Pancreas (tissue), 10 donors: ENCODE measurements around the gene MGAT5B. TPM values are rescaled to one million over a fixed set of nuclear protein-coding genes. Genes with fewer than 3 reads are reported as not detected.

Source experiments
- ATAC-seq, 4 donors: fragments of 200-7000 bp; cut with Tn5 transposase; one replicate each; pipeline versions ENCODE4 v1.8.0 to v1.9.1; 2020; ENCODE audit warnings: mild to moderate bottlenecking in 4 of 4, moderate library complexity in 4 of 4
- DNase-seq, 6 donors: peaks; one replicate each; pipeline ENCODE4 v3.0.0-alpha.2; 2020
- FAIRE-seq: peaks from 2 replicates; lab custom pipeline; 2012; peaks lifted over from hg19 to GRCh38; lab: Jason Lieb, UNC
- H3K27ac ChIP-seq, 4 donors: fragments of 200-600 bp; sonication (generic); 1 replicate in 3 of 4; 2 replicates in 1 of 4; pipeline versions ENCODE4 v1.5.0 to v1.8.0; 2020
- H3K27me3 ChIP-seq, 4 donors: fragments of 200-600 bp; one replicate each; pipeline ENCODE4 v1.8.0; 2021
- H3K36me3 ChIP-seq, 3 donors: fragments of 200-600 bp; sonication (generic) in 1 of 3; one replicate each; pipeline versions ENCODE4 v1.5.0 to v1.8.0; 2020 to 2021
- H3K4me1 ChIP-seq, 3 donors: fragments of 200-600 bp; one replicate each; pipeline ENCODE4 v1.8.0; 2021
- H3K4me3 ChIP-seq, 4 donors: fragments of 200-600 bp; sonication (generic) in 2 of 4; one replicate each; pipeline versions ENCODE4 v1.5.0 to v1.8.0; 2020 to 2021
- H3K9me3 ChIP-seq, 4 donors: fragments of 200-600 bp; one replicate each; pipeline ENCODE4 v1.8.0; 2021
- WGBS, 2 donors: extraction: QIAGEN DNeasy Blood & Tissue Kit; methylation state at CpG; one replicate each; pipeline ENCODE4 v1.1.7; 2013; 5-methylcytosine and 5-hydroxymethylcytosine counted together
- intact Hi-C, 3 donors: fragments of 100-400 bp; cut with DNase I; formaldehyde crosslinking; loops; one replicate each; pipeline versions ENCODE4 v1.11.1 to v1.14.2; 2022
- polyA plus RNA-seq, 2 donors: library from polyadenylated mRNA; stranded (reverse); fragments of 200-250 nt; gene quantifications; one replicate each; pipeline ENCODE4 v1.2.3, GENCODE V29; 2013
- total RNA-seq, 6 donors: library from RNA; stranded (reverse); fragmentation: NEBNext Ultra II Directional in 4 of 6; extraction: Animal tissue kit (Norgen Biotek cat#: 25700) in 4 of 6; gene quantifications; one replicate each; pipeline versions ENCODE4 v1.2.1 to v1.2.4, GENCODE V29; 2021 to 2023
- TF ChIP-seq, protein P1 (sequence below), 4 donors: fragments of 200-600 bp; sonication (generic) in 3 of 4; IDR thresholded peaks; one replicate each; pipeline versions ENCODE4 v1.5.0 to v1.8.0; 2021; ENCODE audit warnings: antibody characterized with exemption in 4 of 4
- donor health status: healthy with polysubstance abuse.
- donor health status: DM: no; HTN: no; CAD: no; lungs with moderate emphysema.
- donor health status: DM: no; HTN: no; CAD: no.
- donor health status: control.
- donor health status: control.
- donor health status: Bipolar disorder and iron deficiency.
- donor health status: DM: yes; HTN: yes; CAD: no.
- donor health status: DM: no; HTN: no; CAD: no.
- donor health status: DM: no; HTN: no; CAD: no.
- donor health status: DM: yes; HTN: yes; CAD: no.

MGAT5B gene
- total and polyA plus RNA-seq, 8 donors = 0.21 to 1.2 (median 0.25) TPM; not detected in 1

- WGBS, 2 donors = 48 to 64% methylated on average over 13 of the region's 13 CpGs
- no peaks in the 10 kb centered on the region for H3K9me3 ChIP-seq
- H3K4me1 ChIP-seq = no peaks in the 10 kb centered on the region
- H3K27ac ChIP-seq = no peak overlapping the region
- ATAC-seq = no peak
- intact Hi-C loops = no loop called here
- TF ChIP-seq, protein P1, sequence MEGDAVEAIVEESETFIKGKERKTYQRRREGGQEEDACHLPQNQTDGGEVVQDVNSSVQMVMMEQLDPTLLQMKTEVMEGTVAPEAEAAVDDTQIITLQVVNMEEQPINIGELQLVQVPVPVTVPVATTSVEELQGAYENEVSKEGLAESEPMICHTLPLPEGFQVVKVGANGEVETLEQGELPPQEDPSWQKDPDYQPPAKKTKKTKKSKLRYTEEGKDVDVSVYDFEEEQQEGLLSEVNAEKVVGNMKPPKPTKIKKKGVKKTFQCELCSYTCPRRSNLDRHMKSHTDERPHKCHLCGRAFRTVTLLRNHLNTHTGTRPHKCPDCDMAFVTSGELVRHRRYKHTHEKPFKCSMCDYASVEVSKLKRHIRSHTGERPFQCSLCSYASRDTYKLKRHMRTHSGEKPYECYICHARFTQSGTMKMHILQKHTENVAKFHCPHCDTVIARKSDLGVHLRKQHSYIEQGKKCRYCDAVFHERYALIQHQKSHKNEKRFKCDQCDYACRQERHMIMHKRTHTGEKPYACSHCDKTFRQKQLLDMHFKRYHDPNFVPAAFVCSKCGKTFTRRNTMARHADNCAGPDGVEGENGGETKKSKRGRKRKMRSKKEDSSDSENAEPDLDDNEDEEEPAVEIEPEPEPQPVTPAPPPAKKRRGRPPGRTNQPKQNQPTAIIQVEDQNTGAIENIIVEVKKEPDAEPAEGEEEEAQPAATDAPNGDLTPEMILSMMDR (IDR thresholded peaks at IDR 0.05) = no peak
- no peaks in the 10 kb centered on the region for H3K27me3 ChIP-seq
- no peaks in the 10 kb centered on the region for H3K36me3 ChIP-seq
- no peak for FAIRE-seq
- DNase-seq = peak in 1 of 6 donors; percentile 22
- H3K4me3 ChIP-seq = no peak overlapping the region
Observed at GRCh38 chr17:76922967-76923366, 54.8 kb downstream of the MGAT5B start.

- TF ChIP-seq, protein P1 (IDR thresholded peaks at IDR 0.05) = no peak
- intact Hi-C loops = no loop called here
- no peaks in the 10 kb centered on the region for H3K9me3 ChIP-seq
- 46 to 61% methylated on average over 13 of the region's 13 CpGs for WGBS, 2 donors
- H3K4me1 ChIP-seq = no peaks in the 10 kb centered on the region
- ATAC-seq = no peak
- H3K36me3 ChIP-seq = no peaks in the 10 kb centered on the region
- no peak overlapping the region for H3K27ac ChIP-seq
- DNase-seq = no peak
- no peaks in the 10 kb centered on the region for H3K27me3 ChIP-seq
- no peak for FAIRE-seq
- H3K4me3 ChIP-seq = no peak overlapping the region
Observed at GRCh38 chr17:76923491-76923890, 55.3 kb downstream of the MGAT5B start.

GRCh38 chr17:76924345-76925342, 56.4 kb downstream of the MGAT5B start:
- FAIRE-seq = no peak
- DNase-seq = peak in 1 of 6 donors; percentile 49

GRCh38 chr17:76925441-76925891, 57.3 kb downstream of the MGAT5B start:
- Histone ChIP-seq H3K36me3 (no peaks in the 10 kb centered on the region), H3K27me3 (no peaks in the 10 kb centered on the region), H3K4me1 (no peaks in the 10 kb centered on the region), H3K9me3 (no peaks in the 10 kb centered on the region), H3K27ac (no peak overlapping the region), H3K4me3 (no peak overlapping the region)
- TF ChIP-seq, protein P1 (IDR thresholded peaks at IDR 0.05) = no peak
- FAIRE-seq (no peak), ATAC-seq (peak in 1 of 4 donors; percentile 47), DNase-seq (peak in 1 of 6 donors; percentile 26)
- intact Hi-C loops = no loop called here
- WGBS, 2 donors = 12 to 15% methylated on average over 8 of the region's 8 CpGs

More at GRCh38 chr17:76924345-76925342, 56.4 kb downstream of the MGAT5B start:
- no peaks in the 10 kb centered on the region for H3K9me3 ChIP-seq
- intact Hi-C loops = no loop called here
- H3K4me1 ChIP-seq = no peaks in the 10 kb centered on the region
- no peaks in the 10 kb centered on the region for H3K27me3 ChIP-seq
- TF ChIP-seq, protein P1 (IDR thresholded peaks at IDR 0.05) = no peak
- H3K36me3 ChIP-seq = no peaks in the 10 kb centered on the region
- 58 to 69% methylated on average over 29 to 31 of the region's 32 CpGs for WGBS, 2 donors
- H3K27ac ChIP-seq = no peak overlapping the region
- no peak overlapping the region for H3K4me3 ChIP-seq
- ATAC-seq = no peak
